HepG2 (cell line): ENCODE results near the gene SLCO2B1. TPM values are rescaled to one million over a fixed set of nuclear protein-coding genes. Genes with fewer than 3 reads are reported as not detected.

Source experiments
- ATAC-seq: fragments of 200-7000 bp; cut with Tn5 transposase; 3 replicates; pipeline ENCODE4 v1.9.1; 2020; ENCODE audit warnings: mild to moderate bottlenecking, moderate library complexity
- BruUV-seq: library from RNA; stranded (reverse); fragments of 400-500 nt; replicated peaks from 2 replicates; lab custom pipeline; 2021; lab: Mats Ljungman, UMichigan
- CTCF ChIA-PET: fragments of 300-600 bp; formaldehyde crosslinking; extraction: SDS; loops from one replicate; lab custom pipeline; 2021; ENCODE audit warnings: low total read pairs, inconsistent platforms, low intra/inter-chr PET ratio; lab: Yijun Ruan, JAX
- POLR2A ChIA-PET: fragments of 350-600 bp; sonication (Branson Sonifier 250); formaldehyde crosslinking; loops from one replicate; lab custom pipeline; 2020; ENCODE audit warnings: antibody characterized with exemption, inconsistent platforms; lab: Yijun Ruan, JAX
- DNase-seq: peaks from one replicate; pipeline ENCODE4 v3.0.0-alpha.2; 2015; ENCODE audit warnings: low spot score
- FAIRE-seq: peaks from 3 replicates; lab custom pipeline; 2011; peaks lifted over from hg19 to GRCh38; lab: Jason Lieb, UNC
- H2AFZ ChIP-seq: one replicate; pipeline ENCODE4 v1.6.1; 2011; ENCODE audit warnings: low read length, inconsistent platforms
- H3K27ac ChIP-seq: fragments of 300-600 bp; 3 replicates; pipeline ENCODE4 v1.8.0; 2011; ENCODE audit warnings: mixed run types, mild to moderate bottlenecking, mixed read lengths, low read length, inconsistent platforms; ENCODE audit not compliant: insufficient read depth; ENCODE audit errors: extremely low read length
- H3K27me3 ChIP-seq, 2 experiments: fragments of 200-600 bp in 1 of 2; 2 replicates in 1 of 2; 3 replicates in 1 of 2; pipeline versions ENCODE4 v1.6.0 to v1.8.0; 2011; ENCODE audit warnings: low read length in 2 of 2, mild to moderate bottlenecking in 2 of 2, moderate library complexity in 2 of 2, inconsistent platforms in 1 of 2; ENCODE audit not compliant: insufficient read depth in 2 of 2, control insufficient read depth in 1 of 2
- H3K36me3 ChIP-seq, 2 experiments: fragments of 200-600 bp in 1 of 2; replicated peaks in 1 of 2; 2 replicates in 1 of 2; 3 replicates in 1 of 2; pipeline versions ENCODE4 v1.5.1 to v1.8.0; 2011; ENCODE audit warnings: low read length in 2 of 2, inconsistent platforms in 1 of 2; ENCODE audit not compliant: insufficient read depth in 2 of 2, control insufficient read depth in 1 of 2
- H3K4me1 ChIP-seq: 2 replicates; pipeline ENCODE4 v1.5.1; 2012; ENCODE audit warnings: low read length, inconsistent platforms; ENCODE audit not compliant: insufficient read depth
- H3K4me2 ChIP-seq: 2 replicates; pipeline ENCODE4 v1.6.0; 2011; ENCODE audit warnings: low read depth, low read length, inconsistent platforms
- H3K4me3 ChIP-seq, 3 experiments: fragments of 200-600 bp in 1 of 3; sonication (generic), shearing (Covaris generic) in 1 of 3; replicated peaks in 1 of 3; 2 replicates each; pipeline ENCODE4 v1.5.1; 2011 to 2016; ENCODE audit warnings: low read length in 3 of 3, inconsistent platforms in 2 of 3, low read depth in 2 of 3, mild to moderate bottlenecking in 2 of 3, control low read depth in 1 of 3, mixed read lengths in 1 of 3; ENCODE audit not compliant: insufficient read depth in 1 of 3
- H3K79me2 ChIP-seq: one replicate; pipeline ENCODE4 v1.6.1; 2011; ENCODE audit warnings: low read length, inconsistent platforms; ENCODE audit not compliant: insufficient read depth
- H3K9ac ChIP-seq: 2 replicates; pipeline ENCODE4 v1.6.0; 2011; ENCODE audit warnings: mild to moderate bottlenecking, low read depth, low read length, inconsistent platforms; ENCODE audit not compliant: insufficient read depth
- H3K9me3 ChIP-seq: 2 replicates; pipeline ENCODE4 v1.5.1; 2012; ENCODE audit warnings: mild to moderate bottlenecking, low read length
- H4K20me1 ChIP-seq: 2 replicates; pipeline ENCODE4 v1.6.0; 2011; ENCODE audit warnings: inconsistent platforms, mild to moderate bottlenecking, low read length, moderate library complexity; ENCODE audit not compliant: insufficient read depth
- CREB1 ChIP-seq, 2 experiments: fragments of 450-650 bp in 1 of 2; IDR thresholded peaks; 2 replicates each; pipeline ENCODE4 v1.6.1; 2016 to 2017; ENCODE audit warnings: control low read depth in 1 of 2, mild to moderate bottlenecking in 1 of 2, missing compliant biosample characterization in 1 of 2, missing genetic modification characterization in 1 of 2
- DMAP1 ChIP-seq: IDR thresholded peaks from 2 replicates; pipeline ENCODE4 v1.6.1; 2016
- FOXA1 ChIP-seq, 2 experiments: fragments of 450-650 bp in 1 of 2; sonication (generic) in 1 of 2; formaldehyde crosslinking in 1 of 2; IDR thresholded peaks; 2 replicates each; pipeline versions ENCODE4 v1.4.0 to v1.6.1; 2016 to 2020; ENCODE audit warnings: missing genetic modification reagents in 1 of 2
- FOXA3 ChIP-seq: IDR thresholded peaks from 2 replicates; pipeline ENCODE4 v1.6.1; 2016; ENCODE audit warnings: missing genetic modification reagents, missing compliant biosample characterization
- GABPB1 ChIP-seq: IDR thresholded peaks from 2 replicates; pipeline ENCODE4 v1.6.1; 2016; ENCODE audit warnings: mild to moderate bottlenecking, missing genetic modification reagents, moderate library complexity, missing compliant biosample characterization
- HNRNPK ChIP-seq: fragments of 200-400 bp; formaldehyde crosslinking; IDR thresholded peaks from 2 replicates; pipeline ENCODE4 v1.6.1; 2018; ENCODE audit warnings: low read length, low read depth, moderate library complexity, mild to moderate bottlenecking; ENCODE audit not compliant: poor library complexity, severe bottlenecking
- NFIC ChIP-seq: IDR thresholded peaks from 2 replicates; pipeline ENCODE4 v1.6.1; 2012; ENCODE audit warnings: mild to moderate bottlenecking, low read length, inconsistent platforms
- NPAS2 ChIP-seq: sonication (generic); formaldehyde crosslinking; IDR thresholded peaks from 2 replicates; pipeline ENCODE4 v1.8.0; 2022; ENCODE audit warnings: mild to moderate bottlenecking, missing genetic modification reagents, borderline replicate concordance
- PCBP1 ChIP-seq: fragments of 200-400 bp; formaldehyde crosslinking; IDR thresholded peaks from 2 replicates; pipeline ENCODE4 v1.6.1; 2017; ENCODE audit warnings: mild to moderate bottlenecking, low read depth, low read length, borderline replicate concordance
- PRPF4 ChIP-seq: fragments of 200-400 bp; formaldehyde crosslinking; IDR thresholded peaks from 2 replicates; pipeline ENCODE4 v1.6.1; 2016; ENCODE audit warnings: low read length, low read depth; ENCODE audit not compliant: poor library complexity, severe bottlenecking
- RXRB ChIP-seq: IDR thresholded peaks from 2 replicates; pipeline ENCODE4 v1.6.1; 2016; ENCODE audit warnings: borderline replicate concordance, missing genetic modification reagents, missing compliant biosample characterization
- TARDBP ChIP-seq: sonication (generic); formaldehyde crosslinking; IDR thresholded peaks from 2 replicates; pipeline ENCODE4 v1.8.0; 2022; ENCODE audit warnings: mild to moderate bottlenecking, missing genetic modification reagents
- ZNF253 ChIP-seq: sonication (generic); formaldehyde crosslinking; IDR thresholded peaks from 2 replicates; pipeline ENCODE4 v1.8.0; 2022; ENCODE audit warnings: mild to moderate bottlenecking, missing genetic modification reagents, borderline replicate concordance
- ZNF556 ChIP-seq: sonication (generic); formaldehyde crosslinking; IDR thresholded peaks from 2 replicates; pipeline ENCODE4 v1.4.0; 2020; ENCODE audit warnings: mild to moderate bottlenecking, missing genetic modification reagents, borderline replicate concordance
- ZNF558 ChIP-seq: sonication (generic); formaldehyde crosslinking; IDR thresholded peaks from 2 replicates; pipeline ENCODE4 v1.9.0; 2022; ENCODE audit warnings: mild to moderate bottlenecking, missing genetic modification reagents, borderline replicate concordance
- ZNF615 ChIP-seq: sonication (generic); formaldehyde crosslinking; IDR thresholded peaks from 2 replicates; pipeline ENCODE4 v1.5.0; 2020; ENCODE audit warnings: mild to moderate bottlenecking, missing genetic modification reagents, borderline replicate concordance
- ZNF83 ChIP-seq: sonication (generic); formaldehyde crosslinking; IDR thresholded peaks from 2 replicates; pipeline ENCODE4 v1.4.0; 2020; ENCODE audit warnings: missing genetic modification reagents, mild to moderate bottlenecking, borderline replicate concordance
- WGBS: methylation state at CpG from one replicate; pipeline ENCODE4 v1.1.6; 2017; ENCODE audit warnings: low lambda C conversion rate; 5-methylcytosine and 5-hydroxymethylcytosine counted together
- in situ Hi-C: cut with HindIII; loops from 2 replicates; pipeline ENCODE4 v1.10.0; 2017; ENCODE audit warnings: low pct_unique_long_range_greater_than_20kb; ENCODE audit not compliant: extremely low pct_ligation_motif_present
- intact Hi-C: fragments of 100-400 bp; cut with micrococcal nuclease; formaldehyde crosslinking; loops from one replicate; pipeline ENCODE4 v1.10.0; 2022; ENCODE audit not compliant: unreplicated experiment
- polyA plus RNA-seq, 8 experiments: library from polyadenylated mRNA; depleted of rRNA in 3 of 8; stranded (reverse) in 7 of 8; unstranded in 1 of 8; fragments of >200 nt; fragmentation: Illumina TruSeq in 4 of 8; extraction: Trizol in 4 of 8; gene quantifications; 2 replicates each; pipeline versions ENCODE4 v1.2.1 to v1.2.3, GENCODE V29; 2011 to 2016; ENCODE audit warnings: low read depth in 4 of 8, missing spikeins in 1 of 8, mixed read lengths in 1 of 8; ENCODE audit not compliant: insufficient read depth in 1 of 8
- total RNA-seq, 5 experiments: library from RNA; depleted of rRNA; stranded (reverse); fragments of >200 nt; fragmentation: Illumina TruSeq; extraction: Trizol; gene quantifications; 2 replicates each; pipeline ENCODE4 v1.2.3, GENCODE V29; 2016; ENCODE audit warnings: low read depth in 1 of 5
- TF ChIP-seq, protein P1 (sequence below): IDR thresholded peaks from 2 replicates; pipeline ENCODE4 v1.6.1; 2016; ENCODE audit warnings: missing compliant biosample characterization, missing genetic modification reagents, borderline replicate concordance
- TF ChIP-seq, protein P2 (sequence below): sonication (generic); formaldehyde crosslinking; IDR thresholded peaks from 2 replicates; pipeline ENCODE4 v1.4.0; 2020; ENCODE audit warnings: missing genetic modification reagents

SLCO2B1 gene
- total and polyA plus RNA-seq, 2 of the 13 experiments (the other 11 are each of a cell fraction or from before 2014, with no cell fraction given), result 15.3 to 19.8 TPM

DNA sequence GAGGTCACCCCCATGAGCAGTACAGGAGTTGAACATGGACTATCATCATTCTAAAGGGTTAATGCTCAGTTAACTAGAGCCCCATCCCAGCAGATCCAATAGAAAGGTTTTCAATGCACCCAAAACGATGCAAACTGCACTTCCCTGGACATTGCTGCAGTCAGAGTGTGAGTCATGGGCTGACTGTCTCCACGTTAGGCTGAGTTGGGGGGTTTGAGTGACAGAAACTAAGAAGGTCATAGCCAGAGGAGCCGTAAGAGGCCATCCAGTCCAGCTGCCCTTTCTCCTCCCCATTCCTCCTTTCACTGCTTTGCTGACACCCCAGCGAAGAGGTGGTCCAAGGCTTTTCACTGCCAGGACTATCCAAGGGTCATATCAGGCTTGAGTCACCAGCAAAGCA is 43.7 kb upstream of the SLCO2B1 start:
- ChIA-PET POLR2A (no interaction called here), CTCF (no interaction called here)
- intact Hi-C loops, result no loop called here
- BruUV-seq, result no TSS peak
- Histone ChIP-seq H3K9me3 (no peaks in the 10 kb centered on the region), H3K36me3 (no peaks in the 10 kb centered on the region), H4K20me1 (no peaks in the 10 kb centered on the region), H3K79me2 (no peaks in the 10 kb centered on the region), H3K27me3 (no peaks in the 10 kb centered on the region), H3K4me2 (no peak overlapping the region), H2AFZ (no peak overlapping the region), H3K27ac (no peak overlapping the region), H3K4me3 (no peak overlapping the region), H3K9ac (no peak overlapping the region), H3K4me1 (peaks cover 14% of the 10 kb centered on the region)
- in situ Hi-C loops, result no loop called here
- FAIRE-seq (no peak), DNase-seq (no peak), ATAC-seq (no peak)
- TF ChIP-seq, protein P1, sequence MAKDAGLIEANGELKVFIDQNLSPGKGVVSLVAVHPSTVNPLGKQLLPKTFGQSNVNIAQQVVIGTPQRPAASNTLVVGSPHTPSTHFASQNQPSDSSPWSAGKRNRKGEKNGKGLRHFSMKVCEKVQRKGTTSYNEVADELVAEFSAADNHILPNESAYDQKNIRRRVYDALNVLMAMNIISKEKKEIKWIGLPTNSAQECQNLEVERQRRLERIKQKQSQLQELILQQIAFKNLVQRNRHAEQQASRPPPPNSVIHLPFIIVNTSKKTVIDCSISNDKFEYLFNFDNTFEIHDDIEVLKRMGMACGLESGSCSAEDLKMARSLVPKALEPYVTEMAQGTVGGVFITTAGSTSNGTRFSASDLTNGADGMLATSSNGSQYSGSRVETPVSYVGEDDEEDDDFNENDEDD (CRISPR knock-in tag), result no peak
- TF ChIP-seq TARDBP (CRISPR knock-in tag) (no peak), NPAS2 (no peak), FOXA3 (no peak), ZNF615 (no peak), PCBP1 (no peak), DMAP1 (CRISPR knock-in tag) (no peak), HNRNPK (no peak)
- WGBS, result 25% methylated on average over 2 of the region's 4 CpGs

DNA sequence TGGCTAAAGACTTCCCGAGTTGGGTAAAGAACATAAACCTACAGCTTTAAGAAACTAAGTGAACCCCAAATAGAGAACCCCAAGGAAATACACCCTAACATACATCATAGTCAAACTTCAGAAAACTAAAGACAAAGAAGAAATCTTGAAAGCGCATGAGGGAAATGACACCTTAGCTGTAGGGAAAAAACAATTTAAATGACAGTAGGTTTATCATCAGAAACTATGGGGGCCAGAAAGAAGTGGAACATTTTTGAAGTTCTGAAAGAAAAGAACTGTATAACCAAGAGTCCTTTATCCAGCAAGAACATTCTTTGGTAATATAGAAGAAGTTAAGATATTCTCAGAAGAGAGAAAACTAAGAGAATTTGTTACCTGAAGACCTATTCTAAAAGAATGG is 38.7 kb upstream of the SLCO2B1 start:
- DNase-seq, result no peak
- Histone ChIP-seq H4K20me1 (no peaks in the 10 kb centered on the region), H3K36me3 (no peaks in the 10 kb centered on the region), H3K79me2 (no peaks in the 10 kb centered on the region), H3K9me3 (no peaks in the 10 kb centered on the region), H3K4me1 (peaks cover 7% of the 10 kb centered on the region; the same call in 1 of the 2 replicates), H3K4me2 (no peak overlapping the region), H3K27ac (no peak overlapping the region), H3K4me3 (no peak overlapping the region), H3K27me3 (no peaks in the 10 kb centered on the region), H2AFZ (no peak overlapping the region), H3K9ac (no peak overlapping the region)
- intact Hi-C loops (no loop called here), in situ Hi-C loops (no loop called here)
- no TSS peak for BruUV-seq
- FAIRE-seq, result no peak
- WGBS, result 49% methylated on average over 2 of the region's 2 CpGs
- no peak for TF ChIP-seq ZNF253 (CRISPR knock-in tag)
- TF ChIP-seq FOXA1 (IDR thresholded peaks at IDR 0.05), result no peak
- no peak for TF ChIP-seq FOXA1 (CRISPR knock-in tag; IDR thresholded peaks at IDR 0.05)
- no peak for TF ChIP-seq ZNF556 (CRISPR knock-in tag)
- no peak for TF ChIP-seq GABPB1 (CRISPR knock-in tag)
- TF ChIP-seq, protein P2, sequence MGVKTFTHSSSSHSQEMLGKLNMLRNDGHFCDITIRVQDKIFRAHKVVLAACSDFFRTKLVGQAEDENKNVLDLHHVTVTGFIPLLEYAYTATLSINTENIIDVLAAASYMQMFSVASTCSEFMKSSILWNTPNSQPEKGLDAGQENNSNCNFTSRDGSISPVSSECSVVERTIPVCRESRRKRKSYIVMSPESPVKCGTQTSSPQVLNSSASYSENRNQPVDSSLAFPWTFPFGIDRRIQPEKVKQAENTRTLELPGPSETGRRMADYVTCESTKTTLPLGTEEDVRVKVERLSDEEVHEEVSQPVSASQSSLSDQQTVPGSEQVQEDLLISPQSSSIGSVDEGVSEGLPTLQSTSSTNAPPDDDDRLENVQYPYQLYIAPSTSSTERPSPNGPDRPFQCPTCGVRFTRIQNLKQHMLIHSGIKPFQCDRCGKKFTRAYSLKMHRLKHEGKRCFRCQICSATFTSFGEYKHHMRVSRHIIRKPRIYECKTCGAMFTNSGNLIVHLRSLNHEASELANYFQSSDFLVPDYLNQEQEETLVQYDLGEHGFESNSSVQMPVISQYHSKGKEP, result no peak
- no peak for TF ChIP-seq RXRB
- TF ChIP-seq CREB1 (IDR thresholded peaks at IDR 0.05), result no peak
- TF ChIP-seq CREB1 (CRISPR knock-in tag; IDR thresholded peaks at IDR 0.05), result no peak
- TF ChIP-seq ZNF558, result no peak
- no peak for TF ChIP-seq ZNF83 (CRISPR knock-in tag)
- TF ChIP-seq PRPF4, result no peak
- no peak for TF ChIP-seq NFIC
- ChIA-PET POLR2A (no interaction called here), CTCF (no interaction called here)
- no peak for ATAC-seq
